Gastroesophageal sphincter (tissue), 4 donors: Measurements from ENCODE around the gene STK31. TPM values are rescaled to one million over a fixed set of nuclear protein-coding genes. Genes with fewer than 3 reads are reported as not detected.
"Not testable (repeated sequence)": the region's sequence is repeated elsewhere in the genome, so short reads cannot be mapped to it uniquely, and the experiment has no call there.

Experiments
- ATAC-seq: fragments of 150-250 bp; one replicate; pipeline ENCODE4 v1.9.1; 2016; ENCODE audit warnings: mild to moderate bottlenecking, moderate library complexity
- H3K27ac ChIP-seq, 4 donors: fragments of 200-600 bp; sonication (generic) in 3 of 4; 1 replicate in 3 of 4; 2 replicates in 1 of 4; pipeline ENCODE4 v1.5.1; 2016 to 2019
- H3K27me3 ChIP-seq: fragments of 200-600 bp; sonication (generic); one replicate; pipeline ENCODE4 v1.5.1; 2019
- H3K36me3 ChIP-seq, 2 donors: fragments of 200-600 bp; sonication (generic); one replicate each; pipeline ENCODE4 v1.5.1; 2019; ENCODE audit warnings: control low read depth in 1 of 2
- H3K4me1 ChIP-seq, 3 donors: fragments of 200-600 bp; sonication (generic); 1 replicate in 2 of 3; 2 replicates in 1 of 3; pipeline ENCODE4 v1.5.1; 2016 to 2019; ENCODE audit warnings: control low read depth in 2 of 3
- H3K4me3 ChIP-seq, 2 donors: fragments of 200-600 bp; sonication (generic); one replicate each; pipeline ENCODE4 v1.5.1; 2019; ENCODE audit warnings: mild to moderate bottlenecking in 1 of 2, moderate library complexity in 1 of 2
- H3K9me3 ChIP-seq, 3 donors: fragments of 200-600 bp; sonication (generic); one replicate each; pipeline ENCODE4 v1.5.1; 2017 to 2019; ENCODE audit warnings: control low read depth in 2 of 3
- CTCF ChIP-seq, 4 experiments: fragments of 200-600 bp in 2 of 4; fragments of 450-650 bp in 2 of 4; sonication (generic) in 1 of 4; IDR thresholded peaks; one replicate each; pipeline ENCODE4 v1.5.1; 2017 to 2019; ENCODE audit warnings: antibody characterized with exemption in 4 of 4, mild to moderate bottlenecking in 2 of 4, moderate library complexity in 2 of 4
- EP300 ChIP-seq: sonication (generic); formaldehyde crosslinking; IDR thresholded peaks from one replicate; pipeline ENCODE4 v1.6.1; 2017; ENCODE audit warnings: antibody characterized with exemption, mild to moderate bottlenecking
- POLR2A ChIP-seq, 2 donors: fragments of 450-650 bp; IDR thresholded peaks; one replicate each; pipeline ENCODE4 v1.6.1; 2017; ENCODE audit warnings: antibody characterized with exemption in 2 of 2, mild to moderate bottlenecking in 2 of 2, moderate library complexity in 1 of 2
- POLR2AphosphoS5 ChIP-seq: sonication (generic); formaldehyde crosslinking; IDR thresholded peaks from one replicate; pipeline ENCODE4 v1.6.1; 2017; ENCODE audit warnings: antibody characterized with exemption
- WGBS, 2 donors: methylation state at CpG; one replicate each; pipeline ENCODE4 v1.1.5; 2018; ENCODE audit warnings: low coverage in 1 of 2; 5-methylcytosine and 5-hydroxymethylcytosine counted together
- total RNA-seq, 4 donors: library from RNA; depleted of rRNA; stranded (reverse); fragments of >200 nt; gene quantifications; one replicate each; pipeline ENCODE4 v1.1.0, GENCODE V29; 2016

The STK31 gene
- total RNA-seq, 4 donors from 2014 or later, result 0.31 to 0.94 (median 0.62) TPM; not detected in 1

DNA sequence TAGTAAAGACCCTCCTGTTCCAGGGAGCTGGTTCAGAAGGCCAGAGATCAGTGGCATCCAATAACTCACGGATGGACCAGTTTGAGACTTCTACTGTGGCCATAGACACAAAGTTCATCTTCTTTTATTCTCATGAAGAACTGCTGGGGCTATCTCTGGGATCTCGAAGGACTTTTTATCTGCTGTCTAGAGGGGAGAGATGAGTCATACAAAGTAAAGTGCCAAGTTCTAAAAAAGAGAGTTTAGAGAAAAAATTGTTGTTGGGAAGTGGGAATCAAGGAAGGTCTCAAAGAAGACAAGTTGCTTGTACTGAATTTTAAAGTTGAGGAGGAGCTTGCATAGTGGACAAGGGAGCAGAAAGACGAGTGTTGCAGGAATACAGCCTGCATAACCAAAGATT lies 38.0 kb upstream of the STK31 start:
- Histone ChIP-seq H3K9me3 (no peaks in the 10 kb centered on the region), H3K27me3 (no peaks in the 10 kb centered on the region), H3K4me3 (no peak overlapping the region), H3K36me3 (no peaks in the 10 kb centered on the region), H3K27ac (no peak overlapping the region), H3K4me1 (no peaks in the 10 kb centered on the region)
- TF ChIP-seq EP300 (no peak), CTCF (IDR thresholded peaks at IDR 0.05) (no peak), POLR2AphosphoS5 (no peak), POLR2A (IDR thresholded peaks at IDR 0.05) (no peak)
- WGBS, 2 donors, result 48 to 56% methylated on average over 2 to 3 of the region's 3 CpGs
- ATAC-seq, result no peak

- no peaks in the 10 kb centered on the region for H3K9me3 ChIP-seq
- TF ChIP-seq POLR2A (IDR thresholded peaks at IDR 0.05), result peak; percentile 24 to 40
- no peak for TF ChIP-seq EP300
- TF ChIP-seq POLR2AphosphoS5, result peak; percentile 60
- TF ChIP-seq CTCF (IDR thresholded peaks at IDR 0.05), result peak; percentile 77 to 88 (median 82)
- H3K27me3 ChIP-seq, result no peaks in the 10 kb centered on the region
- peak within 1 kb of the TSS; percentile 93 to 98 for H3K4me3 ChIP-seq
- 0% methylated on average over 3 of the region's 53 CpGs; no CpG with 5 or more reads in 1 of the 2 donors for WGBS, 2 donors
- H3K4me1 ChIP-seq, result peaks cover 0 to 22% (median 0%) of the 10 kb centered on the region in 3 donors
- ATAC-seq, result peak; percentile 98
- peak within 1 kb of the TSS; percentile 88 to 95 (median 92) for H3K27ac ChIP-seq
- H3K36me3 ChIP-seq, result no peaks in the 10 kb centered on the region
Measured at GRCh38 chr7:23679898-23680413, 30.1 kb upstream of the STK31 start, which contains the start of gene FAM221A. FAM221A (plus strand) TSS chr7:23680199; CDS start chr7:23680219, 20 bp downstream.

DNA sequence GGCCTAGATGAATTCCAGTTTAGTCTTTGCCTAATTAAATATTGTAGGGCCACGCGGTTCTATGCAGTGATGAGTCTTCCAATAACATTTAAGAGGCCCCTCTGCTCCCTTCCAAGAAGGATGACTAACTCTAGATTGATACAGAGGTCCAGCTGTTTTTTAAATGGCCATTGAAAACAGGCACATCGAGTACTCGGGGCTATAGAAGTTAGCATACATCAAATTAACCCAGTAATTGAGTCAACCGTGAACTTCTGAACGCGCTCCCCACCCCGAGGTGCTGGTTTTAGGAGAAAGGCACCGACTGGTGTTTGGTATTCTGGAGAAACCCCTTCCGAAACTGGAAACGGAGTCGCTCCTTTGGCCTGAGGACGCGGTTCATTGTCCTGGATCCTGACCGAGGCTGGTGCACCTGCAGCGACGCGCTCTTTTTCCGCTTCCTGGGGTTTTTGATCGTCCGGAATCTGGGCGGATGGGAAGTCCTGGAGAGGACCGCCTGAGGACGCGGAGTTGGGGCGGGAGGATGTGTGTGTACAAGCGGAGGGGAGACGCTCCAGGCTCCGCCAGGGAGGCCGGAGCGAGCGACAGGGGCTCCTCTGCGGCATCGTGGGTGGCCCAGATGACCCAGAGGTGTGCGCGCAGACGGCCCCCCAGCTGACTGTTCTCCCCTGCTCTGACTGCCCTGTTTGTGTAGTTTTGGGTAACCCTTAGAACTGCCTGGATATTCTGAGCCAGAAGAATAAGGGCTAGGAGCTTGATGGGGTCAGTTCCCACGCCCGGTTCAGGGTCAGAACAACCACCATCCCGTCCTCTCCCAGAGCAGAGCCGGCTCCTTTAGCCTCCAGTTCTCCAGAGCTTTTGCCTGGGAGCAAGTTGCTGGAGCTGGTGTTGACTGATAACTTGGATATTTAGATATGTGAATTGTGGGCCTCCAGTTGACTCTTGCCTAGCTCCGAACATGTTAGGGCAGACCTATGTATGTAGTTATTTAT lies 29.3 kb upstream of the STK31 start:
- Histone ChIP-seq H3K36me3 (no peaks in the 10 kb centered on the region), H3K27ac (peak overlapping the region; percentile 88 to 95 (median 92)), H3K27me3 (no peaks in the 10 kb centered on the region), H3K9me3 (no peaks in the 10 kb centered on the region), H3K4me1 (peaks cover 0 to 30% (median 0%) of the 10 kb centered on the region in 3 donors), H3K4me3 (peak overlapping the region; percentile 93 to 98)
- ATAC-seq, result peak; percentile 58
- no peak for TF ChIP-seq POLR2A (IDR thresholded peaks at IDR 0.05)
- TF ChIP-seq EP300, result no peak
- TF ChIP-seq CTCF (IDR thresholded peaks at IDR 0.05), result no peak
- TF ChIP-seq POLR2AphosphoS5, result no peak
- 3 to 12% methylated on average over 12 to 13 of the region's 42 CpGs for WGBS, 2 donors

DNA sequence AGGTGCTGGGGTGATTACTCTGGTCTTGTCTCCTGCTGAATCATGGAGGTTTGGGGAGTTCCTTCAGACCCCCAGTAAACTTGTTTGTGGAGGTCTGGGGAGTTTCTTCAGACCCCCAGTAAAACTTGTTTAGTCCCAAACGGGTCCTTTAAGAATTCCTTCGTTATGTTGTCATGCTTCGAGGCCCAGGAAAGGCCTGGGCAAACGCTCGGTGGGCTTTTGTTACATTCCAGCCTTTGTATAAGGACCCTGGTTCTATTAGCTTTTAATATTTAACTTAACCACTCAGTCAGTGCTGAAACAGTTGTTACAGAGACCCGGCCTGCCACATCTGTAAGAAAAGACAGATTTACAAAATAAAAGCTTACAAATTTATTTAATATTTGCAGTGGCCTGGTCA lies 26.0 kb upstream of the STK31 start:
- H3K9me3 ChIP-seq, H3K27ac ChIP-seq, H3K27me3 ChIP-seq, ATAC-seq, H3K4me3 ChIP-seq: not testable (repeated sequence)
- Histone ChIP-seq H3K36me3 (peaks cover 0 to 14% of the 10 kb centered on the region in 2 donors), H3K4me1 (peaks cover 0 to 41% (median 0%) of the 10 kb centered on the region in 3 donors)
- WGBS, 2 donors, result 72 to 90% methylated on average over 5 to 6 of the region's 6 CpGs

GRCh38 chr7:23685731-23686130 lies 24.3 kb upstream of the STK31 start:
- TF ChIP-seq POLR2A (IDR thresholded peaks at IDR 0.05) (no peak), CTCF (IDR thresholded peaks at IDR 0.05) (no peak), EP300 (no peak), POLR2AphosphoS5 (no peak)
- Histone ChIP-seq H3K4me1 (peaks cover 0 to 34% (median 0%) of the 10 kb centered on the region in 3 donors), H3K36me3 (peaks cover 0 to 29% of the 10 kb centered on the region in 2 donors), H3K27me3 (no peaks in the 10 kb centered on the region), H3K4me3 (no peak overlapping the region), H3K27ac (peak overlapping the region in 1 of 4 donors; percentile 41), H3K9me3 (no peaks in the 10 kb centered on the region)
- no peak for ATAC-seq
- 13 to 22% methylated on average over 3 of the region's 3 CpGs for WGBS, 2 donors
